SK-N-SH treated with all-trans-retinoic acid at 6 μM for 48 hours (cell line): ENCODE data around the gene ARHGAP12.

Experiments used
- ATAC-seq: fragments of 200-7000 bp; cut with Tn5 transposase; 3 replicates; pipeline ENCODE4 v1.9.1; 2020; ENCODE audit warnings: mild to moderate bottlenecking, moderate library complexity
- ARNTL ChIP-seq: fragments of 450-650 bp; formaldehyde crosslinking; IDR thresholded peaks from 2 replicates; pipeline ENCODE4 v1.5.0; 2020; ENCODE audit warnings: low read depth, mild to moderate bottlenecking, moderate library complexity, borderline replicate concordance
- BACH2 ChIP-seq: fragments of 250-450 bp; sonication (Bioruptor Pico); IDR thresholded peaks from 2 replicates; pipeline ENCODE4 v1.9.0; 2021; ENCODE audit warnings: mild to moderate bottlenecking, borderline replicate concordance
- CSDC2 ChIP-seq: fragments of 250-450 bp; sonication (Bioruptor Pico); IDR thresholded peaks from 2 replicates; pipeline ENCODE4 v1.5.0; 2020; ENCODE audit warnings: mild to moderate bottlenecking, moderate library complexity
- ESRRG ChIP-seq: fragments of 250-450 bp; sonication (Bioruptor Pico); IDR thresholded peaks from 2 replicates; pipeline ENCODE4 v1.6.1; 2021; ENCODE audit warnings: mild to moderate bottlenecking
- GLIS3 ChIP-seq: fragments of 250-450 bp; sonication (Bioruptor Pico); IDR thresholded peaks from 2 replicates; pipeline ENCODE4 v1.5.0; 2020; ENCODE audit warnings: mild to moderate bottlenecking, moderate library complexity
- ISL1 ChIP-seq: fragments of 250-450 bp; sonication (Bioruptor Pico); IDR thresholded peaks from 2 replicates; pipeline ENCODE4 v2.1.2; 2022; ENCODE audit warnings: mild to moderate bottlenecking, moderate library complexity
- OSR1 ChIP-seq: fragments of 250-450 bp; sonication (Bioruptor Pico); IDR thresholded peaks from 2 replicates; pipeline ENCODE4 v1.8.0; 2022; ENCODE audit warnings: moderate library complexity, mild to moderate bottlenecking, inconsistent platforms
- PPARA ChIP-seq: fragments of 250-450 bp; sonication (Bioruptor Pico); IDR thresholded peaks from 2 replicates; pipeline ENCODE4 v1.5.0; 2020; ENCODE audit warnings: mild to moderate bottlenecking, borderline replicate concordance
- RARB ChIP-seq: fragments of 250-450 bp; sonication (Bioruptor Pico); IDR thresholded peaks from 2 replicates; pipeline ENCODE4 v1.8.0; 2021; ENCODE audit warnings: mild to moderate bottlenecking, moderate library complexity
- TCF4 ChIP-seq: fragments of 250-450 bp; sonication (Bioruptor Pico); IDR thresholded peaks from 2 replicates; pipeline ENCODE4 v1.8.0; 2021; ENCODE audit warnings: mild to moderate bottlenecking, moderate library complexity, borderline replicate concordance
- TOX ChIP-seq: fragments of 250-450 bp; sonication (Bioruptor Pico); IDR thresholded peaks from 2 replicates; pipeline ENCODE4 v1.8.0; 2021; ENCODE audit warnings: mild to moderate bottlenecking, moderate library complexity, borderline replicate concordance
- TSHZ2 ChIP-seq: fragments of 250-450 bp; sonication (Bioruptor Pico); IDR thresholded peaks from 2 replicates; pipeline ENCODE4 v1.5.0; 2020; ENCODE audit warnings: mild to moderate bottlenecking, moderate library complexity
- ZC3H10 ChIP-seq: fragments of 250-450 bp; sonication (Bioruptor Pico); IDR thresholded peaks from 2 replicates; pipeline ENCODE4 v1.5.1; 2021; ENCODE audit warnings: mild to moderate bottlenecking, moderate library complexity
- ZFP30 ChIP-seq: fragments of 450-650 bp; formaldehyde crosslinking; IDR thresholded peaks from 2 replicates; pipeline ENCODE4 v1.5.0; 2022; ENCODE audit warnings: mild to moderate bottlenecking, moderate library complexity
- ZNF565 ChIP-seq: fragments of 450-650 bp; formaldehyde crosslinking; conservative IDR thresholded peaks from 2 replicates; pipeline ENCODE4 v1.5.0; 2020; ENCODE audit warnings: low read depth, mild to moderate bottlenecking, moderate library complexity
- TF ChIP-seq, protein P1 (sequence below): fragments of 250-450 bp; sonication (Bioruptor Pico); IDR thresholded peaks from 2 replicates; pipeline ENCODE4 v1.5.1; 2021; ENCODE audit warnings: mild to moderate bottlenecking, moderate library complexity
- TF ChIP-seq, protein P2 (sequence below): fragments of 250-450 bp; sonication (Bioruptor Pico); IDR thresholded peaks from 2 replicates; pipeline ENCODE4 v1.8.0; 2020; ENCODE audit warnings: mild to moderate bottlenecking, moderate library complexity, borderline replicate concordance
- TF ChIP-seq, protein P3 (sequence below): fragments of 250-450 bp; sonication (Bioruptor Pico); IDR thresholded peaks from 2 replicates; pipeline ENCODE4 v1.5.1; 2020; ENCODE audit warnings: low read depth, mild to moderate bottlenecking, moderate library complexity
- TF ChIP-seq, protein P4 (sequence below): fragments of 250-450 bp; sonication (Bioruptor Pico); IDR thresholded peaks from 2 replicates; pipeline ENCODE4 v1.8.0; 2021; ENCODE audit warnings: low read depth, mild to moderate bottlenecking, moderate library complexity, borderline replicate concordance

ARHGAP12 gene

GRCh38 chr10:31876652-31877352 lies 51.8 kb downstream of the ARHGAP12 start:
- TF ChIP-seq OSR1 (CRISPR knock-in tag): no peak
- no peak for TF ChIP-seq ZNF565
- TF ChIP-seq ARNTL (CRISPR knock-in tag): no peak
- no peak for TF ChIP-seq CSDC2 (CRISPR knock-in tag)
- no peak for TF ChIP-seq TOX (CRISPR knock-in tag)
- no peak for TF ChIP-seq ISL1 (CRISPR knock-in tag)
- no peak for TF ChIP-seq TCF4 (CRISPR knock-in tag)
- TF ChIP-seq, protein P1, sequence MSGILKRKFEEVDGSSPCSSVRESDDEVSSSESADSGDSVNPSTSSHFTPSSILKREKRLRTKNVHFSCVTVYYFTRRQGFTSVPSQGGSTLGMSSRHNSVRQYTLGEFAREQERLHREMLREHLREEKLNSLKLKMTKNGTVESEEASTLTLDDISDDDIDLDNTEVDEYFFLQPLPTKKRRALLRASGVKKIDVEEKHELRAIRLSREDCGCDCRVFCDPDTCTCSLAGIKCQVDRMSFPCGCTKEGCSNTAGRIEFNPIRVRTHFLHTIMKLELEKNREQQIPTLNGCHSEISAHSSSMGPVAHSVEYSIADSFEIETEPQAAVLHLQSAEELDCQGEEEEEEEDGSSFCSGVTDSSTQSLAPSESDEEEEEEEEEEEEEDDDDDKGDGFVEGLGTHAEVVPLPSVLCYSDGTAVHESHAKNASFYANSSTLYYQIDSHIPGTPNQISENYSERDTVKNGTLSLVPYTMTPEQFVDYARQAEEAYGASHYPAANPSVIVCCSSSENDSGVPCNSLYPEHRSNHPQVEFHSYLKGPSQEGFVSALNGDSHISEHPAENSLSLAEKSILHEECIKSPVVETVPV (CRISPR knock-in tag): no peak
- TF ChIP-seq GLIS3 (CRISPR knock-in tag): no peak
- no peak for TF ChIP-seq TSHZ2
- no peak for ATAC-seq

DNA sequence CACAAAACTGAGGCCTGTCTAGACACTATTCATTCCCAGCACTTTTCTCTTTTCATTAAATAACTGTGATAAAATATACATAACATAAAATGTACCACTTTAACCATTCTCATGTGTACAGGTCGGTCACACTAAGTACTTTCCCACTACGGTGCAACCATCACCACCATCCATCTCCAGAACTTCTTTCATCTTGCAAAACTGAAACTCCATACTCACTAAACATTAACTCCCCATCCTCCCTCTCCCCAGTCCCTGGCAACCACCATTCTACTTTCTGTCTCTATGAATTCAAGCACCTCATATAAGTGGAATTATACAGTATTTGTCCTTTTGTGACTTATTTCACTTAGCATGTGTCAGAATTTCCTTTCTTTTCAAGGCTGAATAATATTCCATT lies 53.0 kb downstream of the ARHGAP12 start:
- ATAC-seq: no peak
- TF ChIP-seq GLIS3 (CRISPR knock-in tag): no peak
- TF ChIP-seq ZFP30 (CRISPR knock-in tag): no peak
- TF ChIP-seq RARB: no peak
- no peak for TF ChIP-seq OSR1 (CRISPR knock-in tag)

DNA sequence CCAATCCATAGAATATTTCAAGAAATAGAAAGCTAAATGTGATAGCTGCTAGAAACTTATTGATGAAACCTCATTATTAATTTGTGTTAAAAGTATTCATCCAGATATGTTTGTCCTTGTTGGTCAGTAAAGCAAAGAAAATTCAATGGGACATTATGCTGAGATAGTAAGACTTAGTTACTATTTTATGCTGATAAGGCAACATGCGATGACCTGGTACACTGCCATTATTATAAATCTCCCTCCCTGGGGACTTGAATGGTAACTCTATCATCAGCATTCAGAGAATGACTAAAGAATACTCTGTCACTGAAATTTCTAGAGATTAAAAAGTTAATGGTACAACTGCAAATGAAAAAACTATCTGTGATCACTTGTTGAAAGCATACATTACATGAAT lies 54.9 kb downstream of the ARHGAP12 start:
- ATAC-seq: no peak
- TF ChIP-seq ARNTL (CRISPR knock-in tag): no peak
- TF ChIP-seq, protein P2, sequence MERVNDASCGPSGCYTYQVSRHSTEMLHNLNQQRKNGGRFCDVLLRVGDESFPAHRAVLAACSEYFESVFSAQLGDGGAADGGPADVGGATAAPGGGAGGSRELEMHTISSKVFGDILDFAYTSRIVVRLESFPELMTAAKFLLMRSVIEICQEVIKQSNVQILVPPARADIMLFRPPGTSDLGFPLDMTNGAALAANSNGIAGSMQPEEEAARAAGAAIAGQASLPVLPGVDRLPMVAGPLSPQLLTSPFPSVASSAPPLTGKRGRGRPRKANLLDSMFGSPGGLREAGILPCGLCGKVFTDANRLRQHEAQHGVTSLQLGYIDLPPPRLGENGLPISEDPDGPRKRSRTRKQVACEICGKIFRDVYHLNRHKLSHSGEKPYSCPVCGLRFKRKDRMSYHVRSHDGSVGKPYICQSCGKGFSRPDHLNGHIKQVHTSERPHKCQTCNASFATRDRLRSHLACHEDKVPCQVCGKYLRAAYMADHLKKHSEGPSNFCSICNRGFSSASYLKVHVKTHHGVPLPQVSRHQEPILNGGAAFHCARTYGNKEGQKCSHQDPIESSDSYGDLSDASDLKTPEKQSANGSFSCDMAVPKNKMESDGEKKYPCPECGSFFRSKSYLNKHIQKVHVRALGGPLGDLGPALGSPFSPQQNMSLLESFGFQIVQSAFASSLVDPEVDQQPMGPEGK (CRISPR knock-in tag): no peak
- no peak for TF ChIP-seq PPARA (CRISPR knock-in tag)

DNA sequence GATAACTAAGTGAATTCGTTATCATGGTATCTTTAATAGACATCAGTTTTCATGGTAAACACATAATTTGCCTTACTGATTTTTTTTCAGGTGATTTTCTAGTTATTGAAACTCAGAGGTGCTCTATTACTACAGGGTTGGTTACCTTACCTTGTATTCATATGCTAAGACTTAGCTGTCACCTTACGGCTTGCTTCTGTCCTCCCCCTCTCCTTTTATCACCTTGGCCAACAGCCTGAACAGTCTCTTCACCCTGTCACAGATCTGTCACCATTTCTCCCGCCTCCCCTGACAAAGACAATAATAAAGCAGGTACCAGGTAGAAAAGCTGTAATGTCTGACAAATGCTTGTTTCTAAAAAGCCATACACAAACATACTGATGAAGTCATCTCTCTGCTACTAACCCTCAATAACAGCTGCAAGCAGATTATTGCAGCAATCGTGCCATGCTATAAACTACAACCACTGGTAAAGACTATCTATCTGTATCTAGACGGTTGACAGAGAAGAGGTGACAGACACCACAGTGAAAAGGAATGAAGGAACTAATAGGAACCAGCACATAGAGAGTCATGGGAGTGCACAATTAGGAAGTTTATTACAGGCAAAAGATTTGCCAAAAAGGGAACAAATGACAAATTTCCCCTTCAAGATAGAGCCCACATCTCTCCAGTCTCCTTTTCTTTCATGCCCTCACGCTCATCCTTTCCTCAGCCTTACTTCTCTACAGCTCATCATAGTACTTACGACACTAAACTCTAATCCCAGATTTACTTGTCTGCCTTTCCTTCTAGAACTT lies 57.2 kb downstream of the ARHGAP12 start:
- no peak for TF ChIP-seq ZFP30 (CRISPR knock-in tag)
- no peak for TF ChIP-seq ZC3H10 (CRISPR knock-in tag)
- no peak for TF ChIP-seq GLIS3 (CRISPR knock-in tag)
- TF ChIP-seq, protein P3, sequence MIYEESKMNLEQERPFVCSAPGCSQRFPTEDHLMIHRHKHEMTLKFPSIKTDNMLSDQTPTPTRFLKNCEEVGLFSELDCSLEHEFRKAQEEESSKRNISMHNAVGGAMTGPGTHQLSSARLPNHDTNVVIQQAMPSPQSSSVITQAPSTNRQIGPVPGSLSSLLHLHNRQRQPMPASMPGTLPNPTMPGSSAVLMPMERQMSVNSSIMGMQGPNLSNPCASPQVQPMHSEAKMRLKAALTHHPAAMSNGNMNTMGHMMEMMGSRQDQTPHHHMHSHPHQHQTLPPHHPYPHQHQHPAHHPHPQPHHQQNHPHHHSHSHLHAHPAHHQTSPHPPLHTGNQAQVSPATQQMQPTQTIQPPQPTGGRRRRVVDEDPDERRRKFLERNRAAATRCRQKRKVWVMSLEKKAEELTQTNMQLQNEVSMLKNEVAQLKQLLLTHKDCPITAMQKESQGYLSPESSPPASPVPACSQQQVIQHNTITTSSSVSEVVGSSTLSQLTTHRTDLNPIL (CRISPR knock-in tag): no peak
- no peak for TF ChIP-seq TOX (CRISPR knock-in tag)
- no peak for TF ChIP-seq RARB
- TF ChIP-seq OSR1 (CRISPR knock-in tag): no peak
- no peak for TF ChIP-seq CSDC2 (CRISPR knock-in tag)
- TF ChIP-seq ARNTL (CRISPR knock-in tag): no peak
- TF ChIP-seq, protein P4, sequence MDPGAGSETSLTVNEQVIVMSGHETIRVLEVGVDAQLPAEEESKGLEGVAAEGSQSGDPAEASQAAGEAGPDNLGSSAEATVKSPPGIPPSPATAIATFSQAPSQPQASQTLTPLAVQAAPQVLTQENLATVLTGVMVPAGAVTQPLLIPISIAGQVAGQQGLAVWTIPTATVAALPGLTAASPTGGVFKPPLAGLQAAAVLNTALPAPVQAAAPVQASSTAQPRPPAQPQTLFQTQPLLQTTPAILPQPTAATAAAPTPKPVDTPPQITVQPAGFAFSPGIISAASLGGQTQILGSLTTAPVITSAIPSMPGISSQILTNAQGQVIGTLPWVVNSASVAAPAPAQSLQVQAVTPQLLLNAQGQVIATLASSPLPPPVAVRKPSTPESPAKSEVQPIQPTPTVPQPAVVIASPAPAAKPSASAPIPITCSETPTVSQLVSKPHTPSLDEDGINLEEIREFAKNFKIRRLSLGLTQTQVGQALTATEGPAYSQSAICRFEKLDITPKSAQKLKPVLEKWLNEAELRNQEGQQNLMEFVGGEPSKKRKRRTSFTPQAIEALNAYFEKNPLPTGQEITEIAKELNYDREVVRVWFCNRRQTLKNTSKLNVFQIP (CRISPR knock-in tag): no peak
- TF ChIP-seq, protein P2 (CRISPR knock-in tag): no peak
- TF ChIP-seq ESRRG (CRISPR knock-in tag): no peak
- no peak for TF ChIP-seq BACH2 (CRISPR knock-in tag)
- TF ChIP-seq ZNF565: no peak
- no peak for TF ChIP-seq ISL1 (CRISPR knock-in tag)
- TF ChIP-seq, all 23 proteins: peak for 0
- ATAC-seq: no peak
